Stimulated activated CD8-positive, alpha-beta memory T cell treated with anti-CD3 and anti-CD28 coated beads, Interleukin-7, amount 100 ng/mL, for 1 hour (primary cell): Measurements from ENCODE around the gene GTF2H2C.
"Not testable (repeated sequence)": the region's sequence is repeated elsewhere in the genome, so short reads cannot be mapped to it uniquely, and the experiment has no call there.

Source experiments
- DNase-seq, 2 donors: peaks; one replicate each; pipeline ENCODE4 v3.0.0-alpha.2; 2020; ENCODE audit warnings: low read depth in 2 of 2

The GTF2H2C gene

DNA sequence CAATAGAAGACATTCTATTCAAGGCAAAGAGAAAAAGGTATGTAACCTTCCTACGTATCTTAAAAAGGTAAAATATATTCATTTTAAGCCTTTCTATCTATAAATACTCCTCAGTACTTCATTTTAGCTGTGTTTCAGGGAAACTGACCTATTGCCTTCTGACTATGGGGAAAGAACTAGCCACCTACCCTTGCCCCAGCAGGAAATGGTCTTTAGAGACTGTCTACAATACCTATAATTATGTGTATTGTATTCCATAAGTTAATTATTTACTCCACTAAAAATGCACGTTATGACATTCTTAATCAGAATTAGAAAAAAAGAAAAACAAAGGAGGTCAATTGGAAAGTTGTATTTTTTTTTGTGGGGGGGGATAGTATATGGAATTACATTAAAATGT lies 6.2 kb downstream of the GTF2H2C start:
- not testable (repeated sequence) for DNase-seq

DNA sequence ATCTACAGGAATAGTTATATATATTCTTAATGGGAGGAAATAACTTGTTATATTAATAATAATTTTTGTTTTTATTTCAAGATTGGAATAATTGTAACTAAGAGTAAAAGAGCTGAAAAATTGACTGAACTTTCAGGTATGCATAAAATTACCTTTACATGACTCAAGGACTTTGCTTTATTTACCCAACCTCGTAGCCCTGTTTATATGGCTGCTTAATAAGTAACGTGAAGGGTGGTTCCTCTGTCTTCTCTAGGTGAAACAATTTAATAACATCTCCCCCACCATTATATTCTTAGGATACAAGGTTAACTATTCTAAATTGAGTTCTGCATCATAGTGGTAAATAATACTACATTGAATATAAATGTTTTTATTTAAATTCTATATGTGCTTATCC lies 8.1 kb downstream of the GTF2H2C start:
- not testable (repeated sequence) for DNase-seq

DNA sequence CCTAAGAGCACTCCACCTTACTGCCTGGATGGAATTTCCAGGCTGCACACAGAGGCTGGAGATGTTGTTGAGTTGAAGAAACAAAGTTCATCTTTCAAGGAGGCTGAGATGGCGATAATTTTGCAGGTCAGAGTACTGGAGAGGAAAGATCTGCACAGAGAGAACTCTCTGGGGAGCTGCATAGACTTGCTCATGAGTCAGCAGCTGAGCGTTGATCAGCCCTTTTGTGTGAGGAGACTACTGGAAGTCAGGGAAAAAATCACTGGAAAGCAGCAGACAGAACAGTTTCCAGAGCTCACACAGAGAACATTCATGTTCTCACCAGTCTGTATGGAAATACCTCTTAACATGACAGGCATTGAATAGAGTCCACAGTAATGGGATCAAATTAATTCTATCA lies 23.4 kb downstream of the GTF2H2C start:
- not testable (repeated sequence) for DNase-seq

DNA sequence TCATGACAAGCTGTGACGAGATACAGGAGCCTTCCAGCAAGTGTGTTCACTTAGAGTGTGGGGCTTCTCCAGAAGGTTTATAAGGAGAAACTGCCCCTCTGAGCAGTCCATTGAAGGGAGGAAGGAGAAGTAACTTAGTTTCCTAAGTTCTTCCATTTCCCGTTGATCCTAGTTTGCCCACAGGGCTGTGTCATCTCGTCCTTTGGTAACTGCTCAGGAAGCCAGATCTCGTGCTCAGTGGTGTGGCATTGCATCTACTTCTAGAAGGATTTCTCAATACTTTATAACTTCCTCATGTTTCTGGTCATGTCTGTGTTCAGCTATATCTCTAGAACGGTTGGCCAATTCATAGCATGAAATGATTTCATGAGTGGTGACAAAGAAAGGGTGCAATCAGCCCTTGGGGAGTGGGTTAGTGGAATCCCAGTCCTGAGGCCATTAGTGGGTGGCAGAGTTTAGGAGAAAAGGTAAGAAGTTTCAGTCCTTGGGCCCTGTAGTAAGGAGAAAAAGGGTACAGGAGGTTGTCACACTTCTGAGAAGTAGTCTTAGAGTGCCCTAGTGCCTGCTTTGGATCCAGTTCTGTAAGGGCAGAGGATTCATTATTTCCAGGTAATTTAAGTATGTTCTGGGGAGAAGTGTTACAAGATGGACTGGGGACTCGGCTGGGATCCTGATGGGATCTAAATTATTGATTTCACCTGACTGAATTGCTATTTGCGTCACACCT lies 36.3 kb downstream of the GTF2H2C start:
- not testable (repeated sequence) for DNase-seq

DNA sequence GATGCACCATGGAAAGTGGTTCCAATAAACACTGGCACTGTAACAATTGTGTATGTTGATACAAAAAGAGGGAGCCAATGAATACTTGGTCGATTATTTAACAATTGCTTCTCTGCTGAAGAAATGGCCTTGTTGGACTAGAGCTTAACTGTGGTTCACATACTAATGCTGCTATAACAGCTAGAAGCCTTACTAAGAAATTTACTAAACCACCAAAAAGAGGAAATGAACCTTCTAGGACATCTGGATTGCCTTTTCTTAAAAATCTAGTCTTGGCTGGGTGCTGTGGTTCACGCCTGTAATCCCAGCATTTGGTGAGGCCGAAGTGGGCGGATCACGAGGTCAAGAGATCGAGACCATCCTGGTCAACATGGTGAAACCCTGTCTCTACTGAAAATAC lies 42.0 kb downstream of the GTF2H2C start:
- DNase-seq = not testable (repeated sequence)

GRCh38 chr5:69606839-69607238 lies 46.8 kb downstream of the GTF2H2C start:
- DNase-seq = not testable (repeated sequence)

GRCh38 chr5:69607750-69608149 lies 47.8 kb downstream of the GTF2H2C start:
- not testable (repeated sequence) for DNase-seq

- not testable (repeated sequence) for DNase-seq
Observed at GRCh38 chr5:69608861-69609496, 49.0 kb downstream of the GTF2H2C start.

DNA sequence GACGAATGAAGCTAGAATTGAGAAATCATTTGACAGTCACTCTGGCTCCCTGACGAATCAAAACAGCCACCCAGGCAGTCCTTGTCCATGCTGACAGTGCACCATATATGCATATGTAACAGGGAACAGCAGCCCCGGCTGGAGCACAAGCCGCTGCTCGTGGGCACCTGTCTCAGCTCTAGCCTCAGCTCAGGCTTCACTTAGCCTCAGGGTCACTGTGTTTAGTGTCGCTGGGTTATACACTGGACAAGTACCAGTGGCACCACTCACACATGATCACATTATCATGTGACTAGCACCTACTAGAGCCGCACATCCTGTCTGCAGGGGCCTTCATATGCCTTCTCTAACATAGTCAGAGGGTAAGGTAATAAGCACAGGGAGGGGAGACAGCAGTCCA lies 54.9 kb downstream of the GTF2H2C start:
- DNase-seq = not testable (repeated sequence)

DNA sequence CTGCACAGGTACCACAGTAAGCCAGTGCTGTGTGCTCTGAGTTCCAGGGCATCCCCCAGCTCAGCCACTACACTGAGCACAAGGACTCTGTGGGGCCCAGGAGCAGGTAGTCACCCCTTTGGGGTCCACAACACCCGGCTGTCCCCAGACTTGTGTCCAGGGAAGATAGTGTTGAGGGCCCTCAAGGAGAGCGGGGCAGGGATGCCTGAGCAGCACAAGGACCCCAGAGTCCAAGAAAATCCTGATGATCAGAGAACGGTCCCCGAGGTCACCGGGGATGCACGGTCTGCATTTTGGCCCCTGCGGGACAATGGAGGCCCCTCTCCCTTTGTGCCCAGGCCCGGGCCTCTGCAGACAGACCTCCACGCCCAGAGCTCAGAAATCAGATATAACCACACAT lies 71.9 kb downstream of the GTF2H2C start:
- not testable (repeated sequence) for DNase-seq
